HG02943 (cell line): Measurements from ENCODE around the gene CPT1A.

Source experiments
- ATAC-seq: cut with Tn5 transposase; IDR thresholded peaks from one replicate; pipeline ENCODE4 v1.9.1; 2021; ENCODE audit warnings: mild to moderate bottlenecking, low read depth, moderate library complexity; ENCODE audit not compliant: unreplicated experiment

Gene CPT1A

DNA sequence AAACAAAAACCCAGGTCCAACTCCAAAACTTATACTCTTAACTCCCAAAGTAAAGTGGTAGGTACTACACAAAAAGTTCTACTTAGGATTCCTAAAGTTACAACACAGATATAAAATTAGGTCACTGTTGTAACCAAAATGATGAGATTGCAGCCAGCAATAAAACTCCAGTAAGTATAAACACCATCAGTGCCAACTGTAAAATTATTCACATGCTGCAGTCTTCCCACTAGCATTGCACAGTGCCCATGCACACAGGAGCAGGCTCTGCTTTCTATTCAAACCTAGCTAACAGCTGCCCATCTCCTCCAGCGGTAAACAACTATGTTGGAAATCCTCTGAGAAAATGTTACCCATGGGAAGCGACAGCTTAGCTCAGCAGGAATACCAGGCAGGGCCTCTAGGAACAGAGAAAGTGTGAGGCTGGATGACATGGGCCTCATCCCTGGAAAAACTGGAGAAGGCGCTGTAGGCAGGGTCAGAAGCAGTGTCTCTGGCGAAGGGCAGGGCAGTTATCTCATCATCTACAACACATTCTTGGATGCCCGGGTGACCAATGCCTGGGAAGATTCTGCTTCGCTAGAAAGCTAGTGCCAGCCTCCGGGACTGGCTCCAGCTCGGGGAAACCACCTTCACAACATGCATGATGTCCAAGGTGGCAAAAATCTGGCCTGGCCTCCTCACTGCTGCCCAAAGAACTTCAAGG, 9.1 kb downstream of the CPT1A start:
- ATAC-seq: no peak

DNA sequence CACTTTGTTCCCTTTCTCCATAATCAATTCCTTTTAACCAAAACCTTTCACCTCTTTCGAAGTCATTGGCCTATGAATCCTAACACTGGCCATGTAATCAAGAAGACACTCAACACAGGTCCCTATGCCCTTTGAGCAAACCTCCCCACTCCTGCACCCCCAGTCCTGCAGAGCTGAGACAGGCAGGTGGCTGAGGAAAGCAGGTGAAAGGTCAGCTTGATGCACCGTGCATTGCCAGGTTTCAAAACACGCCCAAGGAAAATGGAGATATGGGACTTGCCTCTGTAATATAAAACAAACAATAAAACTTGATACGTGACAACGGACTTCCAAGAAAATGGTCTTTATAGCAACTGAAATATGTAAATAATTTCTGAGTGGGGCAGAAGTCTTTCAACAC, 10.6 kb downstream of the CPT1A start:
- no peak for ATAC-seq

DNA sequence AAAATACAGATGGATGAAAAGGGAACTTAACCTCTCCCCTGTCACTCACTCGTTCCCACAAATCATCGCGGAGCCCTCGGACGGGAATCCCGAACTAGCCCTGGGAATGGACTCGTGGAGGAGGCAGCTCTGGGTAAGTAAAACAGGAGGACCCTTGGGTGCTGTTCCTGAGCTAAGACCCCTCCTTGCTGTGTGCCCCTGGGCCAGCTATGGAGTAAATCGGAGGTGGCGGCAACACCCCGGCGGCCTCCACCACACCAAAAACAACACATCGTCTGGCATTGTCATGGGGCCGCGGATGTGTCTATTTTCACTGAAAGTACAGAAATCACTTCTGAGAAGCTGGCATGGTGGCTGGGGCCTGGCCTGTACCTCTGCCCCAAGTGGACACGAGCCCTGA, 12.1 kb downstream of the CPT1A start:
- no peak for ATAC-seq

DNA sequence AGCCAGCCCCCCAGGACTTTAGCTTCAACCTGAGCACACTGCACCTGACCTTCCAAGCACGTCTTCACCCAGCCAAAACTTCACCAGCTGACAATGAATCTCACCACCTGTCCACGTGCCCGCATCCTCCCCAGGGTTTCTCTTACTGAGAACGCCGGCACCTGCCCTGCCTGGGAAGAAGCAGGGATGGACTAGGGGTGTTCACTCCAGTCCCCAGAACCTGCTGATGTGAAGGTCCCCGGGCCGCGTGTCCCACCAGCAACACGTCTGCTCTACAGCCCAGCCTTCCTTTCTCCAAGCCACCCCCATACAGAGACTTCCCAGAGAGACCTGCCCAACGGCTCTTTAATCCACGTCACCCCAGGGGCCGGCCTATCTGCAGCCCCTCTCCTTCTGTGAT, 12.8 kb downstream of the CPT1A start:
- no peak for ATAC-seq

DNA sequence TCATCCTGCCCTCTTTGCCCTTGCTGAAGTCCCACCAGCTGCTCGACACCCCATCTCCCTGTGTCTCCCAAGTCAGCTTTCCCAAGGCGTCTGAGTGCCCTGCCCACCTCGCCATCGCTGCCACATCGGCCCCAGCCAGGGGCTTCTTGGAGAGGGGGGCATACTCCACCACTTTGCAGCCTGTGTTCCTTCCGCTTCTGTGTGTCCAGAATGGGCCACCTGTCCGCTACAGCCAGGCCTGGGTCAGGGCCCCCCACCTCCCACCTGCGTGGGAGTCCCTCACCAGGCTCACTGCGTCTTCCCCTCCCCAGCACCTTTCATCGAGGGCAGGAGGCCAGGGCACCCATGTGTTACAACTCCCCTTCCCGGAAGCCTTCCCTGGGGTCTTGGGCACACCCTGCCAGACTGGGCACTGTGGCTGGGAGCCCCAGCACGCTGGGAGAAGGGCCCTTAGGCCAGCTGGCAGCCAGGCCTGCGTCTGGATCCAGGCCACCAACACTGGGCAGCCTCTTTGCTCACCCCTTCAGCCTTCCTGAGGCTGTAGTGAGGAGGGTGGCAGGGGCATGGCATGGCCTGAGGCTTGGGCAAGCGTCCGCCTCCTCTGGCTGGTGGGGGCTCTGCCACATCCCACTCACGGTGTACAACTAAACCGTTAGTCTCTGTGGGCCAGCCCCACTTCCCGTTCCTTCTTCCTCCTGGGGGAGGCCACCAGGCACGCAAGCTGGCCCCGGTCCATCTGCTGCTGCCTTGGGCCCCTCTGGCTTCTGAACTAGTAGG, 13.4 kb downstream of the CPT1A start:
- ATAC-seq: no peak

DNA sequence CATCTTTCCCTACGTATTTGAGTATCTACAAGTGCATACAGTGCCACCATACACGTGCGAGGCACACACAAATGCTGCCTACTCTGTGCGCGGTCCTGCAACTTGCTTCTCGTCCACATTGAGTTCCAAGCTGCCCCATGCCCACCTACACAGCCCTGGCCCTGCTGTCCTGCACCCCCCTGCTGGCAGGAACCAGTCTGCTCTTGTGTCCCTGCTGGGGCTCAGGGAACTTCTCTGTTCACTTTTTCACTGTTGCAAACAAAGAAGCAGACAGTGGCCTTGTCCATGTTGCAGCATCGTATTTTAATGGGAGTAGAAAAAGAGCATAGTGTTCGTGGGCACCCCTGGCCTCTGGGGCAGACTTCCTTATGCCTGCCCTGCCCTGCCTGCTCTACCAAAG, 14.0 kb downstream of the CPT1A start:
- no peak for ATAC-seq

DNA sequence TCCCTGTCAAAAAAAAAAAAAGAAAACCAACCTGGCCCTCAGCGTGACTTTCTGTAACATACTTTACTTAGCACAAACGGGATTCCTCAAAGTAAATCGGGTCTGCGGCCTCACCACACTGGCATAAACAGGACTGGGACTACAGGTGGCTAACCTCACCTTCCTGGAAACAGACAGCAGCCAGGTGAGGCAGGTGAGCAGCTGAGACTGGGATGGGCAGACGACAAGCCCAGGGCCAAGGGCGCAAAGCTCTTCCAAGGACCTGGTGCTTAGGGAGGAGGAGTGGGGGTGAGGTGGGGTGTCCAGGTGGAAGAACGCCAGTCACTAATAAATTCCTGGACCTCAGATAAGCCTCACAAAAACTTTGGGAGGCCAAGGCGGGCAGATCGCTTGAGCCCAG, 15.0 kb downstream of the CPT1A start:
- no peak for ATAC-seq

DNA sequence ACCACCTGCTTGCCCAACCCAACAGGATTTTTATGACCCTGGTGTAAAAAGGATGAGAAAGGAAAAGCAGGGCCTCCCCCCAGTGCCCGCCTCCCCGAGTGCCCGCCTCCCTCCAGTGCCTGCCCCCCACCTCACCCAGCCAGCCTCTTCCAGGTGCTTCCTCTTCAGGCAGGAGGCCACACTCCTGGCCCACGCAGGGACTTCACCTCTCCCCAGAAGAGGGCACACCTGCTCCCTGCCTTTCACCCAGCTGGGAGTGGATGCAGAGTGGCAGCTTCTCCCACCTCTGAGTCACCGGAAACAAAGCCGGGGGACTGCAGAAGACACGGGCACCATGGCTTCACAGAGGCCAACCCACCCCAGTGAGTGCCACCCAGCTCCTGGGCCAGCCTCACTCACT, 16.1 kb downstream of the CPT1A start:
- ATAC-seq: no peak

DNA sequence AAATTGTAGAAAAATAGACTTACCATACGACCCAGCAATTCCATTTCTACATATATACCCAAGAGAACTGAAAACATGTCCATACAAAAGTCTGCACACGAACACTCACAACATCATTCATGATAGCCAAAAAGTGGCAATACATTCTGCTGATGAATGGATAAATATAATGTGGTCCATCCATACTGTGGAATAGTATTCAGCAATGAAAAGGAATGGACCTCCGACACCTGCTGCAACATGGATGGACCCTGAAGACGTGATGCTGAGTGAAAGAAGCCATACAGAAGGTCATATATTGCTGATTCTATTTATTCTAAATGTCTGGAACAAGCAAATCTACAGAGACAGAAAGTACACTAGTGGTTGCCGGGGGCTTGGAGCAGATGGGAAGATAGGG, 19.2 kb downstream of the CPT1A start:
- ATAC-seq: no peak

DNA sequence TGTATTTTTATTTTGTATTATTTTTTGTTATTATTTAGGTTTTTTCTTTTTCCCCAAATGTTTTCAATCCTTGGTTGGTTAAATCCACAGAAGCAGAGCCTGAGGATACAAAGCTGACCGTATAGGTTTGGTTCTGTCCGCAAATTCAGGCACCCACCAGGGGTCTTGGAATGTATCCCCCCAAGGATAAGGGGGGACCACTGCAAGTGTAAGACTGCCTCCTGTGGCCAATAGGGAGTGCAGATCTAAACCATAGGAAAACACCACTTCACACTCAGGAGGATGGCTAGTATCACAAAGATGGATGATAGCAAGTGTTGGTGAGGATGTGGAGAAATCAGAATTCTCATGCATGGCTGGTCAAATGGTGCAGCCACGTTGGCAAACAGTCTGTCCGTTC, 20.0 kb downstream of the CPT1A start:
- no peak for ATAC-seq

DNA sequence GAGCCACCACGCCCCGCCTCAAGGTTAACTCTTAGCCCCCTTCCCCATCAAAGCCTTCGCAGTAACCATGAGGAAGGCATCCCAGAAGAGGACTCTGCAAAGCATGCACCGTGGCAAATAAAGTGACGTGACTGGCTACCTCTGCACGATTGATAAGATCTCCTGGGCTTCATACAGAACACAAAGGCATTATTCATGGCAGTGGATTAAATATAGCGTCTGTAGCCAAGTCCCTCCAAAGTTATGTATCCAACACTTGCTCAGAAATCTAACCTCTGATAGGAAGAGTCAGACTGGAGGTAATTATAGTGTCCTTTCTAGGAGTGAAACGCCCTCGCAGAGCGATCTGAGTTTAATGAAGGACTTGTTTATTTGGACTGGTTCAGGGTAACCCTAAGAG, 22.4 kb downstream of the CPT1A start:
- no peak for ATAC-seq

DNA sequence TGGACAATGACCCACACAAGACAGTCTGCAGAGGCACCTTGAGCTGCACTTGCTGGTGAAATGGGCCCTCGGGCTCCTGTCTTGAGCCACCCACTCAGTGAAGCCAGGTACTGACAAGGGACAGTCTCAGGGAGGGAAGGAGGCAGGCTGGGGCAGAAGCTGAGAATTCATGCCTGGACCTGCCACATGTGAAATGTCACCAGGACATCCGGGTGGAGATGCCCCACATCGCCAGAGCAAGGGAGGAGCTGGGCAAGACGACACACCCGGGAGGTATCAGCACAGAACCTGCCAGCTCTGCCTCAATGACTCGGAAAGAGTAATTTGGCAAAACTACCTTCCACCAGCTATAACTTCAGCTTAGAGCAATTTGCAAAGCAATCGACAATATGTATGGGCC, 23.5 kb downstream of the CPT1A start:
- ATAC-seq: no peak

DNA sequence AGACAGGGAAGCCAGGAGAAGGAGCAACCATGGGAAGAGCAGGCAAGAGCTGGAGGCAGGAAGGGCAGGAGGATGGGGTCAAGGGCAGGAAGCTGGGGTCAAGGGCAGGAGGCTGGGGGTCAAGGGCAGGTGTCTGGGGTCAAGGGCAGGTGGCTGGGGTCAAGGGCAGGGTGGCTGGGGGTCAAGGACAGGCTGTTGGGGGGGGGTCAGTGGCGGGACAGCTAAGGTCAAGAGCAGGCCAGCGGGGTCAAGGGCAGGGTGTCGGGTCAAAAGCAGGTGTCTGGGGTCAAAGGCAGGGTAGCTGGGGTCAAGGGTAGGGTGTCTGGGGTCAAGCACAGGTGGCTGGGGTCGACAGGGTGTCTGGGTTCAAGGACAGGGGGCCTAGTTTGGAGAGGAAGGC, 24.2 kb downstream of the CPT1A start:
- ATAC-seq: no peak

DNA sequence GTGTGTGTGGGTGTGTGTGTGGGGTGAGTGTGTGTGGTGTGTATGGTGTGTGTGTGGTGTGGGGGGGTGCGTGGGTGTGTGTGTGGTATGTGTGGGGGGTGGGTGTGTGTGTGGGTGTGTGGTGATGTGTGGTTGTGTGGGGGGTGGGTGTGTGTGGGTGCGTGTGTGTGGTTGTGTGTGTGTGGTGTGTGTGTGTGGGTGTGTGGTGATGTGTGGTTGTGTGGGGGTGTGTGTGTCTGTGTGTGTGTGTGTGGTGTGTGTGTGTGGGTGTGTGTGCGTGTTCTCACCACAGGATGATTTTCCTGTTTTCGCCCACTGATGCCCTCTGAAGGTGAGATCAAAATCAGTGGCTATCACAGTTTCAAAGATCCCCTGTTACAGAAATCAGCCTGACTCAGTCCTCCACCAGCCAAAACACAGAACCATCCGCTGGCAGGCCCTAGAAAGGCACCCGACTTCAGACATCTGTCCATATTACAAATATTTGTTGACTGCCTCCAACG, 24.7 kb downstream of the CPT1A start:
- no peak for ATAC-seq

DNA sequence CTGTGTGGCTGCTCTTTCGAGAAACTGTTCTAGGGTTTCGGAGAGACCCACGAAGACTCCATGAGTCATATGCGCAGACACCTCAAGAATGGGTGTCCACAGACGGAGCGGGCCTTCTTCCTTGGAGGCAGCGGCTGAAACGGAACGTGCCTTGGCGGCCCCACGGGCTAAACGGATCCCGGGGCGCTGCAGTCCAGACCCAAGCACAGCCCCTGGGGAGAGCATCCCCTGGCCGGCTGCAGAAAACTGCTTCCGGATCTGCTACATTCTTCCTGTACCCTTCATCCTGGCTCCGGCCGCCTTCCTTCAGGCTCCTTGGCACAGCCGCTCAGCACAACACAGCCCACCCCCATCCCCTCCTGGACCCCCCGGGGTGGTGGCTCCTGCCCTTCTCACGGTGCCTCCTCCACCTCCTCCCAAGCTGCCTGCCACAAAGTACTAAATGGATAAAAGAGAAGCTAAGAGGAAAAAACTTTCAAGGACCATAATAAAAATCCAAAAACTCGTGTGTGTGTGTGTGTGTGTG, 25.4 kb downstream of the CPT1A start:
- no peak for ATAC-seq

DNA sequence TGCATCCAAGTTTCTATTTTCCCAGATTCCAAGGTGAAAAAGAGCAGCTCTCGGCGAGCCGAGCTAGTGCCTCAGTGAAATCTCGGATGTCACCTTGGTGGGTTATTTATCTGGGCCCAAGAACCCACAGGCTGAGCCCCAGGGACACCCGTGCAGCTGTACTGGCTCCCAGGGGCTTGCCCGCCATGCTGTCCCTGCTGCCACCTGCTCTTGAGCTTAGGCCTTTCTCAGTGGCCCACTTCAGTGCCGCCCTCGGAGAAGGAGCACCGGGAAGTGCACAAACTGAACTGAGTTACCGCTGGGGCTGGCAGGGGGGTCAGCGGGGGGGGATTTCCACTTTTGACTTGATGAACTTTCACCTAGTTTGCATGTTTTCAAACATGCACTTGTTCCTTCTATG, 27.9 kb downstream of the CPT1A start:
- no peak for ATAC-seq

DNA sequence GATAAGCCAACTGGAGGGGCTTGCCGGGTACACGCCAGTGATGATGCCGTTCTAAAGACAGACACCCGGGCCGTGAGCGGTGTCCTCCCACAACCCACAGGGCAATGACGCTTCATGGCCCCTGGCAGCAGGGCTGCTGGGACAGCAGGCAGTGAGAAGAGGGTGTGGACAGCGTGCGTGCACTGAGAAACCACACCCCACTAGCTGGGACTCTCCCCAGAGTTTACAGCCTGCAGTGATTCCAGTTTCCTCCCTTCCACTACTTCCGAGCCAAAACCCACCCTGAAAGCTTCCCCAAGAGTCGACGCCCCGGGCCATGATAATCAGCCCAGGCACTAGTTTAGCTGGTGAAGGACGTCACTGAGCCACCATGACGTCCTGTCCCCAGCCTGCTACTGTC, 29.2 kb downstream of the CPT1A start:
- ATAC-seq: no peak

DNA sequence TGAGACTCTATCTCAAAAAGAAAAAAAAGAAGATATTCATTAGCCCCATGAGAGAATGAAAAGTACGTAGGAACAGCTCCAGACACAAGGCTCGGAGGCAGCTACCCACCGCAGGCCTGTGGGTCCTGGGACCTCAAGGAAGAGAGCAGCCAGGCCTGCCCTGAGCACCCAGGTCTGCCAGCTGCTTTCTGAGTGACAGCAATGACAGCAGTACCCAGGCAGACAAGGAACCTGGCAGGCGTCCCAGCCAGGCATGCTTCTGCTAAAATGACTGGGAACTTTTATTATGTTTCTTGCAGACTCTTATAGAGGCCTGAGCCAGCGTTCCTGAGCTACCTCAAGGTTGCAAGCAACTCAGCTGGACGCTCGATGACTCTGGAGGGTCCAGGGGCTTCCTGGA, 31.6 kb downstream of the CPT1A start:
- ATAC-seq: no peak

DNA sequence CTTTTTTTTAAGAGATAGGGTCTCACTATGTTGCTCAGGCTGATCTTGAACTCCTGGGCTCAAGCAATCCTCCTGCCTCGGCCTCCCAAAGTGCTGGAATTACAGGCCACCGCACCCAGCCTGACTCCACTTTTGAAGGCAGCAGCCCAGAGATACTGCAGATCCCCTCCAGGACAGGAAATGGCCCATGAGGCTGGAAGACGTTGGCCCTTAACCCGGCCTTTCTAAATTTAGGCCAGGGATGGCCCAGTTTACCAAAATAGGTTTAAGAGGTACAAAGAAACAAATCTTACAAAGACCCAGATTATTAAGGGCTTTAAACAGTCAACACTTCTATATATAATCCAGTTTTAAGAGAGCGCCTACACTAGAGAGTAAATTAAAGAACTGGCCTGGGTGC, 32.2 kb downstream of the CPT1A start:
- ATAC-seq: no peak

DNA sequence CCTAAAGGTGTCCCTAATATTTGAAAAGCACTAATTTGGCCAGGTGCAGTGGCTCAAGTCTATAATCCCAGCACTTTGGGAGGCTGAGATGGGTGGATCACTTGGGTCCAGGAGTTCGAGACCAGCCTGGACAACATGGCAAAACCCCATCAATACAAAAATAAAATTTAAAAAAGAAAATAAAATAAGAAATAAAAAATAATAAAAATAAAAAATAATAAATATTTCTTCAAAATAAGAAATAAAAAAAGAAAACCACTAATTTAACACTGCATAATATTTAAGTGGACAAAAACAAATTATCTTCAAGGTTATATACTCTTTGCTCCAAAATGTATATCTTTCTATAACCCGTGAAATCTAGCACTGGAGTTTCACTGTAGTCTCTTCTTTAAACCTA, 32.9 kb downstream of the CPT1A start:
- no peak for ATAC-seq

DNA sequence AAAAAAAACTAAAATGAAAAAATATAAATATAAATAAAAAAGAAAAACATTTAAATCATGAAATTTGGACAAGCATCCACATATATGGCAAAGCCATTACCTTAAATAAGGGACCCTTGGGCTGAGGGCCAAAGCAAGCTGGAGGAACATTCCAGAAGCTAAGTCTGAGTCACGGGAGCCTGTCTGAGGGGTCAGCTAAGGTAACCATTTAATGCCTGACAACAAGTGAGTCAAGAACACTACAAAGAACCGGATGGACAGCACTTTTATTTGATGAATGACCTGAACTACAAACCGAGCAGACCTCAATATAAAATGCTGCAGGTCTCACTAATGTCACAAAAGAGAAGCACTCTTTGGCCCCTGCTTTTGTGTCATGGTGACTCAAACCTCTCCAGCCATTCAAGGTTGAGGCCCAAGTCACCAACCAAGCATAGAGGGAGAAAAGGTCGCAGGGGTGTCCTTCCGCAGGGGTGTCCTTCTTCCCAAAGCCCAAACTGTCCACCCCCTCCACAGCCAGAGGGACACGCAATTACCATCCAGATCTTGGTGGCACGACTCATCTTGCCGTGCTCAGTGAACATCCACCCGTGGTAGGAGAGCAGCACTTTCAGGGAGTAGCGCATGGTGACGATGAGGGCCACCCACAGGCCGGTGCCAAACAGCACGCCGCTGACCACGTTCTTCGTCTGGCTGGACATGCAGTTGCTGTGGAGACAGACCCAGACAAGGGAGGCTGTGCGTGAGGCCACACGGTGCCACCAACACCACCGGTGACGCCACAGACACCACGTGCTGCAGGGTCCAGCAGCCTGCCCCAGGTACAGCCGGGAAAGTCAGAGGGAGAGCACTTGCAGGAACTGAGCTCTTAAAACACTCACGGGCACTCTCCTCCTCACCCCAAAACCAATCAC, 34.5 kb downstream of the CPT1A start:
- no peak for ATAC-seq
